Parathyroid adenoma (tissue), 2 donors: ENCODE results near the gene CLDN5.

Experiments used
- H2AFZ ChIP-seq: fragments of 300-600 bp; sonication (generic); one replicate; pipeline ENCODE4 v1.7.0; 2017; ENCODE audit warnings: antibody characterized with exemption, mild to moderate bottlenecking
- H3K27ac ChIP-seq: fragments of 300-600 bp; sonication (generic); one replicate; pipeline ENCODE4 v1.7.0; 2017
- H3K27me3 ChIP-seq: fragments of 300-600 bp; sonication (generic); one replicate; pipeline ENCODE4 v1.7.0; 2017; ENCODE audit warnings: low read length; ENCODE audit not compliant: control insufficient read depth, insufficient read depth
- H3K36me3 ChIP-seq: fragments of 300-600 bp; sonication (generic); one replicate; pipeline ENCODE4 v1.7.0; 2017; ENCODE audit warnings: low read length; ENCODE audit not compliant: control insufficient read depth, insufficient read depth
- H3K4me1 ChIP-seq: fragments of 300-600 bp; sonication (generic); one replicate; pipeline ENCODE4 v1.7.0; 2017; ENCODE audit warnings: control low read depth
- H3K4me2 ChIP-seq: fragments of 300-600 bp; sonication (generic); one replicate; pipeline ENCODE4 v1.7.0; 2017; ENCODE audit warnings: low read length
- H3K4me3 ChIP-seq: fragments of 300-600 bp; sonication (generic); one replicate; pipeline ENCODE4 v1.7.0; 2017; ENCODE audit warnings: low read depth, low read length
- H3K79me2 ChIP-seq: fragments of 300-600 bp; sonication (generic); one replicate; pipeline ENCODE4 v1.7.0; 2017; ENCODE audit warnings: control low read depth
- H3K9ac ChIP-seq: fragments of 300-600 bp; sonication (generic); one replicate; pipeline ENCODE4 v1.7.0; 2017; ENCODE audit warnings: mild to moderate bottlenecking
- H3K9me3 ChIP-seq: fragments of 300-600 bp; sonication (generic); one replicate; pipeline ENCODE4 v1.7.0; 2017; ENCODE audit warnings: low read length; ENCODE audit not compliant: control insufficient read depth
- TF ChIP-seq, protein P1 (sequence below): fragments of 300-600 bp; sonication (generic); IDR thresholded peaks from one replicate; pipeline ENCODE4 v1.7.0; 2017; ENCODE audit warnings: antibody characterized with exemption, mild to moderate bottlenecking
- donor health status: primary hyperparathyroidism.

Gene CLDN5

DNA sequence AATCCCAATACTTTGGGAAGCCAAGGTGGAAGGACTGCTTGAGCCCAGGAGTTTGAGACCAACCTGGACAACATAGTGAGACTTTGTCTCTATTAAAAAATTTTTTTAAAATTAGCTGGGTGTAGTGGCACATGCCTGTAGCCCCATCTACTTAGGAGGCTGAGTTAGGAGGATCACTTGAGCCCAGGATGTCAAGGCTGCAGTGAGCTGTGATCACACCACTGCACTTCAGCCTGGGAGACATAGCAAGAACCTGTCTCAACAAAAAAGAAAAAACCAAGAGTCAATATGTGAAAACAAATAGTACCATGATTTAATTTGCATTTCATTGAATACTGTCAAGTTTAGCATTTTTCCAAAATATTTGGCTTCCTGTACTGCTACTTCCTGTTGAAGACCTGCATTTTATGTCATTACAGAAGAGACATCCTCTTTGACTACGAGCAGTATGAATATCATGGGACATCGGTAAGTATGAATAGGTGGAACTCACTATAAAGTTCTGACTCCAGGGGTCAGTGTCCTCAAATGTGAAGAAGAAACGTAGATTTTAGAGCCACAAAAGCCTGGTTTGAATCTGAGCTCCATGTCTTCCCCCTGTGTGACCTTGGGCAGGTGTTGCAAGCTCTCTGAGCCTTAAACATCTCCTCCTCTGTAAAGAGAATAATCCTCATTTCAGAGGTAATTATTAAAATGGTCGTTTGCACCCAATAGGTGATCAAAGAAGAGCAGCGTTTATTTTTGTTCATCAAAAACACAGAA, 28.5 kb downstream of the CLDN5 start:
- no peak overlapping the region for H2AFZ ChIP-seq
- H3K27me3 ChIP-seq = no peaks in the 10 kb centered on the region
- H3K27ac ChIP-seq = no peak overlapping the region
- no peaks in the 10 kb centered on the region for H3K4me1 ChIP-seq
- H3K4me3 ChIP-seq = no peak overlapping the region
- H3K9me3 ChIP-seq = no peaks in the 10 kb centered on the region
- H3K9ac ChIP-seq = no peak overlapping the region
- H3K36me3 ChIP-seq = no peaks in the 10 kb centered on the region
- no peak overlapping the region for H3K4me2 ChIP-seq
- H3K79me2 ChIP-seq = no peaks in the 10 kb centered on the region
- TF ChIP-seq, protein P1, sequence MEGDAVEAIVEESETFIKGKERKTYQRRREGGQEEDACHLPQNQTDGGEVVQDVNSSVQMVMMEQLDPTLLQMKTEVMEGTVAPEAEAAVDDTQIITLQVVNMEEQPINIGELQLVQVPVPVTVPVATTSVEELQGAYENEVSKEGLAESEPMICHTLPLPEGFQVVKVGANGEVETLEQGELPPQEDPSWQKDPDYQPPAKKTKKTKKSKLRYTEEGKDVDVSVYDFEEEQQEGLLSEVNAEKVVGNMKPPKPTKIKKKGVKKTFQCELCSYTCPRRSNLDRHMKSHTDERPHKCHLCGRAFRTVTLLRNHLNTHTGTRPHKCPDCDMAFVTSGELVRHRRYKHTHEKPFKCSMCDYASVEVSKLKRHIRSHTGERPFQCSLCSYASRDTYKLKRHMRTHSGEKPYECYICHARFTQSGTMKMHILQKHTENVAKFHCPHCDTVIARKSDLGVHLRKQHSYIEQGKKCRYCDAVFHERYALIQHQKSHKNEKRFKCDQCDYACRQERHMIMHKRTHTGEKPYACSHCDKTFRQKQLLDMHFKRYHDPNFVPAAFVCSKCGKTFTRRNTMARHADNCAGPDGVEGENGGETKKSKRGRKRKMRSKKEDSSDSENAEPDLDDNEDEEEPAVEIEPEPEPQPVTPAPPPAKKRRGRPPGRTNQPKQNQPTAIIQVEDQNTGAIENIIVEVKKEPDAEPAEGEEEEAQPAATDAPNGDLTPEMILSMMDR = no peak

DNA sequence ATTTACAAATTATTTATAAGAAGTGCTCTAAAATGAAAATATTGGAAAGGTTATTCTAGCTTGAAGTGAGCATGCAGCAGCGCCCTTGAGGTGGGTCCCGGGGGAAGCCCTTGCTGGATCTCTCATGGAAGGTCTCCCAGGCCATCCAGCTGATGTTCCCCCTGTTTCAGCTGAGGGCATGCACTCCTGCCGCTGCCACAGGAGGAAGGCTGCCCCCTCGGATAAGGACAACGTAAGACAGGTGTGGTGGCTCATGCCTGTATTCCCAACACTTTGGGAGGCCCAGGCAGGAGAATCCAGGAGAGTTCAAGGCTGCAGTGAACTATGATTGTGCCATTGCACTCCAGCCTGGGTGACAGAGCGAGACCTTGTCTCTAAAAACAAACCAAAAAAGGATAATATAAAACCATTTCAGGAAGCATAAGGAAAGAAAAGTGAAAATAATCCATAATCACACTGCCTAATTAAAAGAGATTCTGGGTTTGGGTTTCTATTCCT, 29.5 kb downstream of the CLDN5 start:
- Histone ChIP-seq H3K27ac (no peak overlapping the region), H3K36me3 (no peaks in the 10 kb centered on the region), H3K27me3 (no peaks in the 10 kb centered on the region), H3K79me2 (no peaks in the 10 kb centered on the region), H3K4me2 (no peak overlapping the region), H3K4me3 (no peak overlapping the region), H3K9me3 (no peaks in the 10 kb centered on the region), H2AFZ (no peak overlapping the region), H3K9ac (no peak overlapping the region), H3K4me1 (no peaks in the 10 kb centered on the region)
- TF ChIP-seq, protein P1 = no peak

DNA sequence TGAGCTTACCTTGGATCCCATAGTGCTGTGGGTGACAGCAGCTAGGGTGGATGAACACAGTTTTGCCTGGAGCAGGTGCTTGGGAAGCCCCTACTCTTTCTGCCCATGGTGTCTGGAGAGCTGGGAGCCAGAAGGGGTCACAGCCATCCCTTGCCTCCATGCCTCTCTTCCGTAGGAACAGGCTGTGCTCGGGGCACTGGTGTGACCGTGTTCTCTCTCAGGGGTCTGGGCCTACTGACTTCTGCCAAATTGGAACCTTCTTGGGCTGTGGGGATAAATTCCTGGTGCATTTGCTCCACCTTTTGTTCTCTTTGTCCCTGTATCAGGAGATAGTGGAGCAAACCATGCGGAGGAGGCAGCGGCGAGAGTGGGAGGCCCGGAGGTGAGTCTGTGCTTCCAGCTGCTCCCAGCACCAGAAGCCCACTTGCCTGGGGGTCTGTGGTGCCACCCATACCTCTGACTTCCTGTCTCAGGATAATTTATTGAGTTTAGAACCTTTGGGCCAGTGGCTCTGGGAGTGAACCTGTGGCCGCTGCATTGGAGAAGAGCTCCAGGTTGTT, 30.1 kb downstream of the CLDN5 start:
- H3K9me3 ChIP-seq = no peaks in the 10 kb centered on the region
- H3K36me3 ChIP-seq = no peaks in the 10 kb centered on the region
- H3K4me1 ChIP-seq = no peaks in the 10 kb centered on the region
- H3K4me3 ChIP-seq = no peak overlapping the region
- H3K27ac ChIP-seq = no peak overlapping the region
- no peaks in the 10 kb centered on the region for H3K27me3 ChIP-seq
- no peaks in the 10 kb centered on the region for H3K79me2 ChIP-seq
- TF ChIP-seq, protein P1 = no peak
- H2AFZ ChIP-seq = no peak overlapping the region
- no peak overlapping the region for H3K4me2 ChIP-seq
- no peak overlapping the region for H3K9ac ChIP-seq

DNA sequence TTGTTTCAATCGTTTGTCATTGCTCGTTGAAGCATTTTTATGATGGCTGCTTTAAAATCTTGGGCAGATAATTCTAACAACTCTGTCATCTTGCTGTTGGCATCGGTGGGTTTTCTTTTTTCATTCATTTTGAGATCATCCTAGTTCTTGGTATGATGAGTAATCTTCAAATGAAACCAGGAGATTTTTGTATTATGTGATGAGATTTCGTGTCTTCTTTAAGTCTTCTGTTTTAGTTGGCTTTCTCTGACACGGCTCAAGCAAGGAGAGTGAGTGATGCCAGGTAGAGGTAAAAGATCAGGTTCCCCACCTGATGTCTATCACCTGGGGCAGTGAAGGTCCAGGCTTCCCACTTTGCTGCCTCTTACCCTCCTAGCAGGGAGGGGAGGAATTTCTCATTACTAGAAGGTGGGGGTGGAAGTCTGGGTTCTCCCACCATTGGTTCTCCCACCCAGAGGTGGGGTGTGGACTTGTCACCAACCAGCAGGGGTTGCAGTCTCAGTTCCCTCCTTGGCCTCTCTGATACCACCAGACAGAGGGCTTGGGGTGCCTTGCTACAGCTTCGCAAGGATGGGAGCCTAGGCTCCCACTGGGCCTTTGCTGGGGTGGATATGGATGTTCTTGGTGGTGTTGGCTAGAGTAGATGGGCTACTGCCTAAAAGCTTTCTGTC, 31.6 kb downstream of the CLDN5 start:
- H2AFZ ChIP-seq = no peak overlapping the region
- H3K27me3 ChIP-seq = no peaks in the 10 kb centered on the region
- H3K4me3 ChIP-seq = no peak overlapping the region
- H3K27ac ChIP-seq = no peak overlapping the region
- TF ChIP-seq, protein P1 = no peak
- no peaks in the 10 kb centered on the region for H3K36me3 ChIP-seq
- no peak overlapping the region for H3K9ac ChIP-seq
- no peaks in the 10 kb centered on the region for H3K9me3 ChIP-seq
- H3K4me1 ChIP-seq = no peaks in the 10 kb centered on the region
- H3K79me2 ChIP-seq = no peaks in the 10 kb centered on the region
- H3K4me2 ChIP-seq = no peak overlapping the region
